Measurements from ENCODE around the gene TMTC2.
A peak's percentile ranks its signal among the peaks of the same experiment; 100 is the strongest.

TMTC2 gene

GRCh38 chr12:82686168-82687020, at the start of gene TMTC2:
Gene TMTC2 (plus strand): TSS chr12:82686906.
- peak; percentile 65 for DNase-seq

- no peak for DNase-seq
Measured at GRCh38 chr12:82638324-82638723, 48.4 kb upstream of the TMTC2 start.

DNA sequence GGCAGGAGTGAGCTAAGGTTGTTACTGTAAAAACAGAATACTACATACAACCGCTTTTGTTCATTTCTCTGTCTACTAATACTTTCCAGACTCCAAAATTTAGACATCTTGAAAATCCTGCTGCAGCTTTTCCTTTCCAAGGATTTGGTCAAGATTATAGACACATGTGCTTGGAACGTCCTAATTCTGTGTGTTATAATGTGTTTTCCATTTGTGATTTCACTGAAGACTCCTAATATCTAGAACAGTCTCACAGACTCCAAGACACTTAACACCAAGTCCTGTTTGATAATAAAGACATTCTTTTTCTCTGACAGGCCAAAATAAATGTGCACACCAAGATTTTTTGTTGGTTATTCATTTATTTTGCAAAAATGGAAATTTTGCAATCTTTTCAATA, 41.8 kb upstream of the TMTC2 start:
- DNase-seq: no peak

DNA sequence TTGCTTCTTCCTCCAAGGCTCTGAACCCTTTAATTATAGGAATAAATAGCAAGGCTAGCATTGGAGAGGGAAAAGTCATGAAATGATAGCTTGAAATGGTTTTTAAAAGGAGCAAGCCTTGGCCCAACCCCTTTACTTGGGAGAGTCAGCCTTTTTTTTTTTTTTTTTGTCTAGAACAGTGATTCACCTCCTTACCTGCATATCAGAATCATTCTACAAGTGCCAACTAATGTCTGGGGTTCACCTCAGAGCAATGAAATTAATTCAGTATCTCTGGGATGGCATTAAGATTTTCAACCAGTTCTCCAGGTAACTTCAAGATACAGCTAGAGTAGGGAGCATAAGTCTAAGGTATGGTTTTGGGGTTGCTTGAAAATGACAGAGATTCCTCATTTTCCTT, 41.3 kb upstream of the TMTC2 start:
- DNase-seq: no peak

DNA sequence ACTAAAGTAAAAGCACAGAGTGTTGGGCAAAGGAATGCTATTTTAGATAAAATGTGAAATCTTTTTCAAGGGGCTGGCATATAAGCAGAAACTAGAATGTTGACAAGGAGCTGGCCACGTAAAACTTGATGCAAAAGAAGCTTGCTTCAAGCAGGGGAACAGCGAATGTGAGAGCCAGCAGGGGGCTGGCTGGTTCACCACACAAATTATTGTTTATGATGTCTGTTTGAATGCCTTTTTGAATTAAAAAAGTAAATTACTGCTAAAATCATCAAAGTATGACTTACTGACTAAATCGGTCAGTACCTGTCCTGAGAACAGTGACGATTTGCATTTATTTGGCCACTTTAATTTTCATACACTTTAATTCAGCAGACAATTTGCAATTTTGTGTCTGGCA, 38.9 kb upstream of the TMTC2 start:
- DNase-seq: no peak

- no peak for DNase-seq
Measured at GRCh38 chr12:82648259-82648909, 38.3 kb upstream of the TMTC2 start.

GRCh38 chr12:82650627-82651337, 35.9 kb upstream of the TMTC2 start:
- no peak for DNase-seq

- DNase-seq: no peak
Measured at GRCh38 chr12:82651489-82651888, 35.2 kb upstream of the TMTC2 start.

DNA sequence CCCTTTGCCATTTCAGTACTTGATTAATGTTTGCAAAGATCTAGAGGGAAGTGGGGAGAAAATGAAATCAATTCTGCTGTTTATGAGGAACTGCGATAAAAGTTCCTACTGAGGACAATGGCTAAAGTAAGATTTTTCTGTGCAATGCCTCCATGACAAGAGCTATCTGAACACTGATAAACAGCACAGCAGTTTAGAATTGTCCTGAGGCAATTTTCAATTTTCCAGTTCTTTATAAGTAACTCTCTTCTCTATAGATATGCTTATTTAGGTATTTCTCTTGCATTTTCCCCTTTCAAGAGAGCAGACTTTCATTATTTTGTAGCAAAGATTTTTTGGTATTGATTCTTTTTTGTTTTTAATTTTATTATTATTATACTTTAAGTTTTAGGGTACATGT, 34.6 kb upstream of the TMTC2 start:
- no peak for DNase-seq

GRCh38 chr12:82655751-82656150, 31.0 kb upstream of the TMTC2 start:
- DNase-seq: peak; percentile 36

- peak; percentile 50 for DNase-seq
Measured at GRCh38 chr12:82659343-82660207, 27.1 kb upstream of the TMTC2 start.

DNA sequence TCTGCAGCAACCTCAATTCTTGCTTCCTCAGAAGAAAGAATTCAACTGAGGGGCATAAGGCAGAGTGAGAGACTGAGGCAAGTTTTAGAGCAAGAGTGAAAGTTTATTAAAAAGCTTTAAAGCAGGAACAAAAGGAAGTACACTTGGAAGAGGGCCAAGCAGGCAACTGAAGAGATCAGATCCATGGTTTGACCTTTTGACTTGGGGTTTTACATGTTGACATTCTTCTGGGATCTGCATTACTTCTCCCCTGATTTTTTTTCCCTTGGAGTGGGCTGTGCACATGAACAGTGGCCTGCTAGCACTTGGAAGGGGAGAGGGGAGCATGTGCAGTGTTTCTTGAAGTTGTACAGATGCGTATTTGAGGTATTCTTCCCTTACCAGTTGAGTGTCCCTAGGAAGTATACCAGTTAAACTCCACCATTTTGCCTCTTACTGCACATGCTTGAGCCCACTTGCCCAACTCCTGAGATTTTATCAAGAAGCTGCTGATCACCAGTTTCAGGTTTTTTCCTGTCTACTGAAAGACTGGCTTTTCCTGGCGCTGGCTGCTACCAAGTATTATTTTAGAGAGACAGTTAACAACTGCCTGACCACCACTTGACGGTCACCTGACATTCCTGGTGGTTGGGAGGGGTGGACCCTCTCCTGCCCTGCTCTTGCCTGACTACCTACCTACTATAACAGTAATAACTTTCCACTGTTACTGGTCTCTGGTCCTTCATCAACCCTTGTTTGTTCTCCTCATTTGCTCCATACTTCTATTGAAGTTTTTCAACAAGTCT, 26.0 kb upstream of the TMTC2 start:
- DNase-seq: no peak

DNA sequence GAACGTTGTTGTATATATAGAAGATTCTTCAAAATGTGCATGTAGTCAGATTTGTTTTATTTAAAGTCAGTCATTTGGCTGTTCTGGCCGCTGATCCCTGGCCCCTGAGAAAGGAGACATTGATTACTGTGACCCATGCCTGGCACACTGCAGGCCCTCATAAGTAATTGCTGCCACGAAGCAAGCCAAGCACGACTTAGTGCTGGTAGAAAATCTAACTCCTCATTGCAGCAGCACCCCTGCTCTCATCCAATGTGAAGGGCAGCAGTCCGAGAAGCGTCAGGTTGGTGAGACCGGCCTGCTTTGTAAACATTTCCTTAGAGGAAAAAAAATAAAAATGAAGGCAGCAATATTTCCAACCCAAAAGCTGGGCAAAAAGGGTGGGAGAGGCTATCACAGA, 22.8 kb upstream of the TMTC2 start:
- no peak for DNase-seq

GRCh38 chr12:82665142-82665923, 21.4 kb upstream of the TMTC2 start:
- DNase-seq: no peak

DNA sequence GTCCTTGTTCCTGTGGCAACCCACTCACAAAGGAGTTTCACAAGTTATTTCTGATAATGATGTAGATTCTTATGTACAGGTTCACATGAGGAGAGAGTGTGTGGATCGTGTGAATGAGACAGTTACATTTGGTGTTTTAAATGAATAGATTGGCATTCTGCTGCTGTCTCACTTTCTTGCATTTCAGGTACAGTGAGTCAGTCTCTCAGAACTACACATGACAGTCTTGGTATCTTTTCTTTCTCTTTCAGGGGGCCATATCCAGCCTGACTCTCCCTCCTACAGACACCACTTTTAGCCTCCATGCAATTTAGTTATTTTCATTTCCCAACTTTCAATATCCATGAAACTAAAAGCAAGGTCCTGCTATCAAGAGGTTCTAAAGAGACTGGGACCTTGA, 19.9 kb upstream of the TMTC2 start:
- DNase-seq: no peak

- no peak for DNase-seq
Measured at GRCh38 chr12:82671673-82672195, 15.0 kb upstream of the TMTC2 start.

DNA sequence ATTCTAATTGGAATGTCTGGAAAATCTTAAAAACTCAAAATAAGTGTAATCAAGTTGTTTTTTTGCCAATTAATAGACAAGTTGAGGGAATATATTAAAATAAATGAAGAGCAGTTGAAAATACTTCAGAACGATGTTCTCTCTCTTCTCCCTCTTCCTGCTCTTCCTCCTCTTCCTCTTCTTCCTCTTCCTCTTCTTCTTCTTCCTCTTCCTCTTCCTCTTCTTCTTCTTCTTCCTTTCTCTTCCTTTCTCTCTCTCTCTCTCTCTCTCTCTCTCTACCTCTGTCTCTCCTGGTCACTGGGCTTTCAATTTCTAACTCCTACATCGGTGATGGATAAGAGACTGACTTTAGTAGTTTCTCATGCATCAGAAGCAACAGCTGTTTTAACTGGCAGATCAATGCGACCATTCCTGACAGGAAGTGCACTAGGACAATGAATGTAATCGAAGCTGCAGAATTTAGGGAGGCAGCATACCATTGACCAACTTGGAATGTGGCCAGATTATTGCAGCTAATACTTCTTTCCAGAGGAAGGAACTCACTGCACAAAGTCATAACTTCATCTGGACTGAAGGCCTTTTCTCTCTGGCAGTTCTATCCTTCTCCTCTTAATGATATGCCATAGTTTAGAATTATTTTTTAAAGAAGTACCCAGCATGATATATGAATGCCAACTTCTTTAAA, 13.8 kb upstream of the TMTC2 start:
- DNase-seq: no peak

DNA sequence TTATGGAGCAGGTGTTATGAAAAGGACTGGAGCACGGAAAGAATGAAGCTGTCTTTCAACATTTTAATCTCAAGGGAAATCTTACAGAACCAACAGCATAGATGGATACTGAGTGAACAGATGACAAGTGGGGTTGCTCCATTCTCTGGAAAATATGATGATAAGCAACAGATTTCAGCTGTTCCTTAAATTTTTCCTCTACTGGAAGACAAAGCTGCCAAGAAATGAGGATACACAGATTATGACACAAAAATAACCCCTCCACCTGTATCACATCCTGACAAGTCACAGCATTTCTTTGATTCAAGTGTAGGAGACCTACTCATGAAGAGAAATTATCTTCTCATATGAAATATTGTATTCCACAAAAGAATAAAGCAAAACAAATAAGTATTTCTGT, 13.0 kb upstream of the TMTC2 start:
- no peak for DNase-seq

GRCh38 chr12:82675246-82675645, 11.5 kb upstream of the TMTC2 start:
- DNase-seq: no peak

- DNase-seq: no peak
Measured at GRCh38 chr12:82682326-82682725, 4.4 kb upstream of the TMTC2 start.

All from SHP77 treated with DMSO at 0.1 percent for 48 hours (cell line).